Daoy (cell line): Measurements from ENCODE around the gene RNGTT. TPM values are rescaled to one million over a fixed set of nuclear protein-coding genes. Genes with fewer than 3 reads are reported as not detected.
"Not testable (repeated sequence)": the region's sequence is repeated elsewhere in the genome, so short reads cannot be mapped to it uniquely, and the experiment has no call there.

Experiments
- DNase-seq: peaks from one replicate; pipeline ENCODE4 v3.0.0-alpha.2; 2015; ENCODE audit warnings: low read depth
- total RNA-seq: library from RNA; depleted of rRNA; stranded (reverse); fragments of >200 nt; shearing (Covaris generic); gene quantifications from 2 replicates; pipeline ENCODE4 v1.2.3, GENCODE V29; 2014

RNGTT gene
- total RNA-seq, 1 experiment from 2014 or later = 30.8 TPM

DNA sequence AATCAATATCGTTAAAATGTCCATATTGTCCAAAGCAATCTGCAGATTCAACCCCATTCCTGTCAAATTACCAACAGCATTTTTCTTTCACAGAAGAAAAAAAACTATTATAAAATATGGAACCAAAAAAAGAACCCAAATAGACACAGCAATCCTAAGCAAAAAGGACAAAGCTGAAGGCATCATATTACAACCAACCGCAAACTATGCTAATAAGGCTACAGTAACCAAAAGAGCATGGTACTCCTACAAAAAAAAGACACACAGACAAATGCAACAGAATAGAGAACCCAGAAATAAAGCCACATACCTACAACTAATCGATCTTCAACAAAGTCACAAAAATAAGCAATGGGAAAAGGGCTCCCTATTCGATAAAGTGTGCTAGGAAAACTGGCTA lies 49.2 kb downstream of the RNGTT start:
- DNase-seq = no peak

- DNase-seq = no peak
These were observed 49.9 kb downstream of the RNGTT start for GRCh38 chr6:88913471-88913870.

GRCh38 chr6:88910922-88911778 lies 52.3 kb downstream of the RNGTT start:
- DNase-seq = no peak

DNA sequence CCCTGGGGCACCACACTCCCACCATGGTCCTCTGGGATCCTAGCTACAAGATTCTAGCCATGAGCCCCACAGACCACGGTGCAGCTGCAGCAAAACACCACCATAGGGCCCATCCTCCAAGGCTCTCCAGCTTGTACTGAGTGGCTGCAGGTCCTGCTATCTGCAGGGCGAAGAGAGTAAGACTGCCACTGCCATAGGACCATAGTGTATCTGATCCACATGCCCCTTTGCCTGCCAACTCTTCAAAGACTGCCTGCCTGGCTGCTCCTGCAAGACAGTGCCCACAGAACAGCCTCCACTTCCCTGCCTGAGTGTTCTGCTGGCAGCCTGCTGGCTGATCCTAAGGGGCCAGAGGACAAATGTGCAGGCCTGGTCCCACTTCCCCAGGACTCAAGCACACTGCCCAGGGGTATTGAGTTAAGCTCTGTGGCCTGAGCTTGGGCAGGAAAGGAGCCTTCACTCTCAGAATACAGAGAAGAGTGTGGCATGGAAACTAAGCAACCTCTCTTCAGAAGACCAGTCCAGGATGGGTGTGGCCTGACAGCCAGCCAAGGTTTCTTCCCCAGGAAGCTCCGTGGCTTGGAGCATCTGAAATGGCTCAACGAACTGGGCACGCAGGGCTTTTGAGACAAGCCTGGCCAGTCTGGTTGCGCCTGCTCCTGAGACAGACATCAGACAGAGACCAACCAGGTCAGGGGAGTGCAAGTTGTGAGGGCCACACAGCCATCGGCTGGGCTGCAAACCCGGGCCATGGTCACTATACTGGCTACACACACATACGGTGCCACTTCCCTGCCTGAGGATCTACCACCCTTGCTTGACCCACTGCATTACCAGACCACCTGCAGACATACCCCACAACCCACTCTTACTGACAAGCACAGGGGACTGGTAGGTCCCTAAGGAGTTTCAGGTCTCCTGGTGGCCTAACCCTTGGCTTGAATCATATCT lies 54.5 kb downstream of the RNGTT start:
- no peak for DNase-seq

GRCh38 chr6:88907148-88907547 lies 56.3 kb downstream of the RNGTT start:
- DNase-seq = not testable (repeated sequence)

DNA sequence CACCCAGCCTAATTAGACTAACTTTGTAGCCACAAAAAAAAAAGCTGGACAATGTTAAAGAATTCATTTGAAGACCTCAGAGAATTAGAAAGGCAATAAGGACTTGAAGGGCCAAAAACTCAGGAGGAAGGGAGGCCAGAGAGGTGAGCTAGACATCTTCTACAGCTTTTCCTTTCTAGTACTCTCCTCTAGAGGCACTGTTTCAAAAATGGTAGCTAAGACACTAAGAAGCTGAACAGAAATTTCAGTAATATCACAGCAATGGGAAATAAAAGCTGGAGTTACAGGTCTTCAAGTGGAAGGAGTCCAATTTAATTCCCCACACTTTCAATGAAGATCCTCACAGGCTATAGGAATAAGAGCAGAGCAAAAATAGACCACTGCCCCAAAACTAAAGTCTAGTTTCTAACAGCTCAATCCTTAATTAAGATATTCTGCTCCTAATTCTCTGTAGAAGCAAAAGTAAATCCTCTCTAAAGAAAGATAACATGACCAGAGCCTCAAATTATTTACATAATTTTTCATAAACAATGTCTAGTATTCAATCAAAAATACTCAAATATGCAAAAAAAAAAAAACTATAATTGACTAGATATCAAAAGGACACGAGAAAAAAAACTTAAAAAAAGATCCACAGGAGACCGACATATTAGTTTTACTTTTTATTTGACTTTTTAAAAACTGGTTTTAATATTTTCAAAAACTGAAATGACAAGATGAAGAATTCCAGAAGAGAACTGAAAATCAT lies 63.7 kb downstream of the RNGTT start:
- no peak for DNase-seq

GRCh38 chr6:88895911-88896310 lies 67.5 kb downstream of the RNGTT start:
- DNase-seq = no peak

GRCh38 chr6:88890860-88891845 lies 72.3 kb downstream of the RNGTT start:
- DNase-seq = no peak

- no peak for DNase-seq
These were observed 73.0 kb downstream of the RNGTT start for GRCh38 chr6:88890394-88890793.

DNA sequence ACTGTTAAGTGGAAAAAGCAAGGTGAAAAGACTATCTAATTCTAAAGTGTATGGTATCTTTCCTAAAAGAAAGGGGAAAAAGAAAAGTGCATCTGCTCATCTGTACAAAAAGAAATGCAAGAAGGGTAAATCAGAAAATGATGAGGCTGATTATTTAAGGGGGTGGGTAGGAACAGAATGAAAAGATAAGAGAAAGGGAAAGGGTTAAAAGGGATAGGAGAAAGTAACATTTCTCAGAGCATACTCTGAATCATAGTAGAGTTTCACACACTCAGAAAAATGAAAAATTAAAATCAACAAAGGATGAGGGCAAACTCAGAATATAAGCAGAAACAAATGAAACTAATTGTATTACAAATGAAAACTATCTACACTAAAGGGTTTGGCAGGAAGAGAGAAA lies 79.1 kb downstream of the RNGTT start:
- no peak for DNase-seq

DNA sequence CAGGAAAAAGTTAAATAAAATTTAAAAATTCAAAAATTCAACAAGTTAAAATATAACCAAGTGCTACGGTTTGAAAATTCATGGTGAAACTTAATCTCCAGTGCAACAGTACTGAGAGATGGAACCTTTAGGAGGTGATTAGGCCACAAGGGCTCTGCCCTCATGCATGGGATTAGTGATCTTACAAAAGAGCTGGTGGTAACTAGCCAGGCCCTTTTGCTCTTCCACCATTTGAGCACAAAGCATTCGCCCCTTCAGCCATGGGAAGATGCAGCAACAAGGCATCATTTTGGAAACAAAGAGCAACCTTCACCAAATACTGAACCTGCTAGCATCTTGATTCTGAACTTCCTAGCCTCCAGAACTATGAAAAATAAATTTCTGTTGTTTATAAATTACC lies 80.9 kb downstream of the RNGTT start:
- DNase-seq = no peak

GRCh38 chr6:88881451-88881850 lies 82.0 kb downstream of the RNGTT start:
- DNase-seq = no peak

DNA sequence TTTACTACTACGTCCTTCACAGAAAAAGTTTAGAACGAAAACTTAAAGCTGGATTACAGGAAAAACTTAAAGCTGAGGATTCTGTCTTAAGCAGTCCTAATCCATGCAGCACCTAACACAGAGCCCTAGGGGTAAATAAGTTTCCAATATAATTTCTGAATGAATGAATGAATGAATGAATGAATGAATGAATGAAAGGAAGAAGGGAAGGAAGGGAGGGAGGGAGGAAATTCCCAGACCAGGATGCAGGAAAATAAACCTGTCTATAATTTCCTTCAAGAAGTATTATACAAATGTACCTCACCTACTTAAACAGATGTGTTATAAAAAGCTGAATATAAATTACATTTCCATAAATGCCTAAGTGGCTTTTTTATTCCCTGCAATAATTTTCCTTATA lies 83.4 kb downstream of the RNGTT start:
- DNase-seq = no peak

- no peak for DNase-seq
These were observed 85.5 kb downstream of the RNGTT start for GRCh38 chr6:88877893-88878292.

GRCh38 chr6:88872962-88873361 lies 90.5 kb downstream of the RNGTT start:
- DNase-seq = no peak

- DNase-seq = no peak
These were observed 91.9 kb downstream of the RNGTT start for GRCh38 chr6:88871498-88871897.

- peak; percentile 38 for DNase-seq
These were observed 92.6 kb downstream of the RNGTT start for GRCh38 chr6:88870717-88871330.

DNA sequence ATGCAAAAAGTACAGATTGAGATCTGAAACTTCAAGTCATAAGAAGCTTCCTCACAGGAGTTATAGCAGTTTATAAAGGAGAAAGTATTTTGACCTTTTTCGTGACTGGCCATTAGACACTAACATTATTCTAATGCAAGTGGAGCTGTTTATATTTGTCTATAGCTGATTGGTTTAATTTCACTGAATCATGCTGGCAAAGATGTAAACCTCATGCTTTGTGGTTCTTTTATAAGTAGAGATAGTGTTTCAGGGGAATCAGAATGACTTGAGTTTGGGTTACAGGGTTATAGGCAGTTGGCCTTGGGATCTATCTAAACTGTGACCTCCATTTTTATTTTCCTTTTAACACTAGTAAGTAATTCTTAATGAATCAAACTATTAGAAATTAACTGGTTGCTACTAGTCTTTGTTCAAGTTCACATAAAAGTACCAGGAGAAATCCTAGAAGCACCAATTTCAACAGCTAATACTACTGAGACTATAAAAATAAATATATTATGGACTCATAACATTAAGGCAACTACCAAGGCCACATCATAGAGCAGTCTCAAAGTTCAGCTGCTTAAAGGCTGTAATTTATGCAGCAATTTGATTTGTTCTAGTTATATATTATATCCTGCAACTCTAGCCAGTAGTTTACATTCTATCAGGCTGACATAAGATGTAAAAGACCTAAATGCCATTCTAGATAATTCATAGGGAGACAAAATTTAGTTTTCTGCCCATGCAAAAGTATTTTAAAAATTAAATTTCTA lies 94.0 kb downstream of the RNGTT start:
- peak; percentile 18 for DNase-seq
